HFF-Myc (cell line): ENCODE data around the gene MED29.

ENCODE experiments used
- DNase-seq: peaks from one replicate; pipeline ENCODE4 v3.0.0-alpha.2; 2011; ENCODE audit warnings: low read depth; ENCODE audit errors: extremely low read depth
- H3K4me3 ChIP-seq: replicated peaks from 2 replicates; pipeline ENCODE4 v1.5.1; 2011; ENCODE audit warnings: low read depth, mild to moderate bottlenecking, control low read depth, low read length
- TF ChIP-seq, protein P1 (sequence below): IDR thresholded peaks from 2 replicates; pipeline ENCODE4 v1.5.1; 2012; ENCODE audit warnings: mild to moderate bottlenecking, low read depth, low read length, control low read depth; ENCODE audit errors: missing control alignments

The MED29 gene

DNA sequence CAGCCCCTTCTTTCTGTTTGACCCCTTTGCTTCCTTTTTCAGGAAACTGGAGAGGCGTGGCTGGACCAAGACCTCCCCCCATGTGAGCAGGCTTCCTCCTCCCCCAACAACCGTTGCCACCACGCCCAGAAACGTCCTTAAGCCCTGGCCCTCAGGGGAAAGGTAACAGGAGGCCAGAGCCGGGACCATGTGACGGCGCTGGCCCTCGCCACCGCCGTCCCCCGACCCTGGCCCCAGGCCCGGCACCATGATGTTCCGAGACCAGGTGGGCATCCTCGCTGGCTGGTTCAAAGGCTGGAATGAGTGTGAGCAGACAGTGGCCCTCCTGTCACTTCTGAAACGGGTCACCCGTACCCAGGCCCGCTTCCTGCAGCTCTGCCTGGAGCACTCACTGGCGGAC is 34.5 kb upstream of the MED29 start:
- H3K4me3 ChIP-seq, result no peak overlapping the region
- TF ChIP-seq, protein P1, sequence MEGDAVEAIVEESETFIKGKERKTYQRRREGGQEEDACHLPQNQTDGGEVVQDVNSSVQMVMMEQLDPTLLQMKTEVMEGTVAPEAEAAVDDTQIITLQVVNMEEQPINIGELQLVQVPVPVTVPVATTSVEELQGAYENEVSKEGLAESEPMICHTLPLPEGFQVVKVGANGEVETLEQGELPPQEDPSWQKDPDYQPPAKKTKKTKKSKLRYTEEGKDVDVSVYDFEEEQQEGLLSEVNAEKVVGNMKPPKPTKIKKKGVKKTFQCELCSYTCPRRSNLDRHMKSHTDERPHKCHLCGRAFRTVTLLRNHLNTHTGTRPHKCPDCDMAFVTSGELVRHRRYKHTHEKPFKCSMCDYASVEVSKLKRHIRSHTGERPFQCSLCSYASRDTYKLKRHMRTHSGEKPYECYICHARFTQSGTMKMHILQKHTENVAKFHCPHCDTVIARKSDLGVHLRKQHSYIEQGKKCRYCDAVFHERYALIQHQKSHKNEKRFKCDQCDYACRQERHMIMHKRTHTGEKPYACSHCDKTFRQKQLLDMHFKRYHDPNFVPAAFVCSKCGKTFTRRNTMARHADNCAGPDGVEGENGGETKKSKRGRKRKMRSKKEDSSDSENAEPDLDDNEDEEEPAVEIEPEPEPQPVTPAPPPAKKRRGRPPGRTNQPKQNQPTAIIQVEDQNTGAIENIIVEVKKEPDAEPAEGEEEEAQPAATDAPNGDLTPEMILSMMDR, result no peak
- DNase-seq, result no peak

DNA sequence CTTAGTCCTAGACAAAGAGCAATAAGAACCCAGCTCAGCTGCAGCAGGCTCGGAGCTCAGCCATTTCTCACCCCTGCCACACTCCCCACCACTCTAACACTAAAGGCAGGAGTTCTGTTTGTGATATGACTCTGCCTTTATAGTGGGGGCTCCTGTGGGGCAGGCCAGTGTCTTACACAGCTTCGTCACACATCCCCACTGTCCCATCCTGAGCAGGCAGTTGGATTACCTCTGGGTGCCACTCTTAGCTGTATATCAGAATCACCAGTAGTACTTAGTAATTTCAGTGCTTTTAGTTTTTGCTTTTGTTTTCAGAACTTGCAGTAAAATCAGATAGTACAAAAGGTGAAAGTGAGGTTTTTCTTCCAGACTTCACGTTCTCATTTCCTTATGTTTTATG is 32.2 kb upstream of the MED29 start:
- TF ChIP-seq, protein P1, result no peak
- no peak overlapping the region for H3K4me3 ChIP-seq
- no peak for DNase-seq

DNA sequence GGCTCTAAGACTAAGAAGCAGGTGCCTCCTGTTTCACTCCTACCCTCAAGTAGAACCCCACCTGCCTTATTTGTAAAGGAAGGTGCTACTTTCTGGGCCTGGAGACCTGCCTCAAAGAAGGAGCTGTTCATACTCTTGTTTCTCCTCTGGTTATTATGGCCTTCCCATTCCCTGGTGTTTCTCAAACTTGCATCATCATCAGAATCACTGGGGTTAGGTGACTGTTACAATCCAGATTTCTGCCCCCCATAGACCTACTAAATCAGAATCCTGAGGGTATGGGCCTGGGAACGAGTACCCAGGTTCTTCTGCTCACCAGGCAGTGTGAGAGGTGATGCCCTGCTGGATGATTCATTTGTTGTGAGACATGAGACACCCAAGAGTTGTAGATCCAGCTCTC is 30.6 kb upstream of the MED29 start:
- no peak for DNase-seq
- no peak overlapping the region for H3K4me3 ChIP-seq
- TF ChIP-seq, protein P1, result no peak

DNA sequence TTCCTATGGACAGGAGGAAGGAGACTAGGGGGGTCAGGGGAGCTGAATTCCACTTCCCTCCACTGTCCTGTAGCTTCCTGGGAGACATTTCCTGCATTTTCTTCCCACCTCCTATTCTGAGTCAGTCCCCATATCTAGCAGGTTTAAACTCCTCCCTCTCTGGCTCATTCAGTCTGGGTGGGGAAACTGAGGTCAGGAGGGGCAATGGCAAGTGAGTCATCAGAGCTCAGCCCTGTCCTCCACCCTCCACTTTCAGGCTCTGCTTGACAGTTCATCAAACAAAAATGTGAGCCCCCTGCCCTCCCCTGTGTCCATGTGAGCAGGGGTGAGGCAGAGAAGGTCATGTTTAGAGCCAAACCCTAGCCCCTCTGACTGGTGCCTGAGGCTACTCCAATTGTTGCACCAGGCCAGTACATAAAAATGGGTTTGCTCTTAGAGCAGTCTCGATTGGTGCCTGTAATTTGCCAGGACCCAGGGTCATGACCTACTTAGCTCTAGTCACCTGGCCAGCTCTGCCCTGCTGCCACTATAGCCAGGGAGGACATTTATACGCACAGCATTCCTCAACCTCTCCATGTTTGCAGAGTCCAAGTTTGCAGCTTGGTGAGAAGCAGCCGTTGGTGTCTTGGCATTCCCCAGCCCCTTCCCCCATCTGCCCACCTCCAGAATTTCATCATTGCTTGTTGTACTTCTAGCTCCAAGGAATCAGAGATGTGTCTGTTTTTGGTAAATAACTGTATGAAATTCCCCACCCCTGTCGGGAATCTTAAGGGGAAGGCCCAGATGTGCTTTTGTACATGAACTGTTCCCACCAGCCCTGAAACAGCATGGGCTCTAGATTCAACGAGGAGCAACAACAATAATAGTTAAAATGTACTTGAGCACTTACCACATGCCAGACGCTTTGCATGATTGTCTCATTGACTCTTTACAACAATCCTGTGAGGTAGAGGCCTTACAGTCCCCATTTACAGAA is 28.2 kb upstream of the MED29 start:
- no peak for DNase-seq
- no peak overlapping the region for H3K4me3 ChIP-seq
- TF ChIP-seq, protein P1, result no peak

DNA sequence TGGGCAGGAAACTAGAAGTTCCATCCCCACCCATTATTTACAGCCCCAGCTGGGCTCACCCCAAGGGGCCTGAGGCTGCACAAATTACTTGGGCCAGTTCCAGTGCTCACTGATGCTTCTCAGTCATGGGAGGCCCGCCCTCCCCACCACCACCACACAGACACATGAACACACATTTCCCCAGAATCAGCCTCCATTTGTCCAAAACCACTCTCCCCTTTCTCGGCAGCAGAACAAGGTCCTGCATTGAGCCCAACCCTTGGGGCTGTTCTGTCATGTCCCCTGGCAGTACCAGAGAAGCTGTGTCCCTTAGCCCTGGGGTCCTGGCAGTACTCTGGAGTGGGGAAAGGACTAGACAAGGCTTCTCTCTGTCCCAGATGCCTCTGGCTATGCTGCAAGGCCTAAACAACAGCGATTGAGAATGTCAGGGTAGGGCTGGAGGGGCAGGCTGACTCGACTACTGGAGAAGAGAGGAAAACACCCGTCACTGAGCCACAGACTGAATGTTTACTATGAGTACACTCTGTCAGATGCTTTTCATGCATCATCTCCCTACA is 27.2 kb upstream of the MED29 start:
- no peak overlapping the region for H3K4me3 ChIP-seq
- no peak for DNase-seq
- TF ChIP-seq, protein P1, result no peak

DNA sequence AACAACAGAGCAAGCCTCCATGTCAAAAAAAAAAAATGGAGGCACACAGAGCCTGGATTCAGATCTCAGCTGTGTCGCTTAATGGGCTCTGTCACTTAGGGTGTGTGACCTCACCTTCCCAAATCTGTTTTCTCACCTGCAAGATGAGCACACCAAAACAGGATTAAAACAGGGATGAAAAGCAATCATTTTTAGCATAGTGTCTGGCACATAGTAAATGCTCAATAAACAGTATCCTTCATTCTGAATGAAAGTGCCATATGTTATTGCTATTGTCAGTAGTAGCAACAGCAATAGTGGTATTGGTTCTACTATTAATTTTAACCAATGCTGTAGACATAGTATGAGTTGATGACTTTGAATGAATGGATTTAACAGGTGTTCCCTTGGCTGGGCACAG is 25.6 kb upstream of the MED29 start:
- no peak for DNase-seq
- TF ChIP-seq, protein P1, result no peak

More for the DNA sequence above, 25.6 kb upstream of the MED29 start:
- no peak overlapping the region for H3K4me3 ChIP-seq
